Lung microvascular endothelial cell (primary cell): ENCODE data around the gene JAKMIP3. TPM values are rescaled to one million over a fixed set of nuclear protein-coding genes. Genes with fewer than 3 reads are reported as not detected.
"Not testable (repeated sequence)": the region's sequence is repeated elsewhere in the genome, so short reads cannot be mapped to it uniquely, and the experiment has no call there.

Experiments used
- DNase-seq, 2 donors: peaks; one replicate each; pipeline versions ENCODE4 v3.0.0 to v3.0.0-alpha.2; 2010; ENCODE audit warnings: low read depth in 2 of 2
- total RNA-seq: library from RNA; depleted of rRNA; stranded (reverse); fragments of >200 nt; gene quantifications from 2 replicates; pipeline ENCODE4 v1.2.1, GENCODE V29; 2014

Gene JAKMIP3
- total RNA-seq, 1 donor from 2014 or later = 0.20 TPM

DNA sequence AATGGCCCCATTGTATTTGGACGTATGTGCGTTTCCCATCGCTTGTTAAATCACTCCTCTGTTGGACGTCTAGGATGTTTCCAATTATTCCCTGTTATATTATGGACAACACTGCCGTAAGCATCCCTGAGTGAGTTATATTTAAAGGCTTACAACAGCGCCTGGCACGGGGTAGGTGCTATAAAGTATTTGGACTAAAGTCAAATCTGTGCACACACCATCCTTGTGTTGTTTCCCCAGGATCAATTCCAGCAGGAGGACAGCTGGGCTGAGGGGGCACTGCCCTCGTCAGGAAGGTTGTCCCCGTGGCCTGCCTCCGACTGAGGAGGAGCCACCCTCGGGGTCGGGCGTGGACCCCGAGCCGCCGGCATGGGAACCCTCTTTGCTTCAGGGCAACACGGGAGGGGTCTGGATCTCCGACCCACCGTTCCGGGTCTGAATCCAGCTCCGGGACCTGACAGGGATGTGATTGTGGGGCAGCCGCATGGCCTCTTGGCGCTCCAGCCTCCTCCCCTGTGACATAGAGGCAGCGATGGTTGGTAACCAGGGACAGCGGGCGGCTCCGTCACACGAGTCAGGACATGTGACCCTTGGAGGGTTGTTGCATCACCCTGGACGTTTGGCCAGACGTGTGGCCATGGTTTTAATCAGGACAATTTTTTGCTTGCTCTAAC is 1.5 kb upstream of the JAKMIP3 start:
- no peak for DNase-seq

DNA sequence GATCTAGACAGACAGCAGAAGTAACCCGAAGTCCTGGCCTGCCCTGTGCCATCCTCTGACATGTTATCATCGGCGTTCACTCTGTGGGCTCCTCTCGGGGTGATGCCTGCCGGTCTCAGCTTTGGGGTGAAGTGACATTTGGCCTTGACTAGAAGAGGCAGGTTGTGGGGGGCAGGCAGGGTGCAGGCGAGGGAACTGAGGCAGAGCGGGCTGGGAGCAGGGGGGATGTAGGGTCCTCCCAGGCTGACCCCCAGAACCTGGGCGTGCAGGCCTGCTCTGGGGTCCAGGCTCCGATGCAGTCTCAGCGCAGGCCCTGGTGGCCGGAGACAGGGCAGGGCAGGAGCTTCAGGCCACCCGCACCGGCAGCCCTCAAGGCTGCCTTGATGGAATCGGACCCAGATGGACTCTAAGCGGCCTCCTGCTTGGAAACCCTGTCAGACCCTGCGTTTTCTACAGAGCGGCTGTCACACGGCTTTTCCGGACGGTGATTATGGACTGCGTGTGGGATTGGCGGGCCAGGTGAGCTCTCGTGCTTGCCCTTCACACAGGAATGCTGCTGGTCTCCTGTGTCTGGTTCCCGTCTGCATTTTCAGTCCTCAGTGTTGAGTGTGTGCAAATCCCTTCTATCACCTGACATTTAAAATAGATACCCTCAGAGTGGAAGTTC is 842 bp upstream of the JAKMIP3 start:
- no peak for DNase-seq

DNA sequence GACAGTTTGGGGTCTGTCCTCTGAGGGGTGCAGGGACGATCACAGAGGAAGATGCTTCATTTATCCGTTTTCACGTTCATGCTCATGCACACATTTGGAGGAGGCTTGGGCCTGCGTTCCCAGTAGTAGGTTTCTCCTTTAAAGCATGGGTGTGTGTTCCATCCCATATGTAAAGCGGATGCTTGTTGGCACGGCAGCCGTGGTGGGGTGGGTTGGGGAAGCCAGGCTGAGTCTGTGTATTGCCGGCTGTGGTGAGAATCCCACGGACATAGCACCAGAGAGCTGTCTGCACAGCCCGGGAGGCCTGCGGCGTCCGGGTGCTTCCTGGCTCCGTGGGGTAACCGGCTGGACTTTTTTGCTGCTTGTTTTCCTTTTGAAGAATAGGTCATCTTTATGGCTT is 440 bp downstream of the JAKMIP3 start:
- DNase-seq = peak in 1 of 2 donors; percentile 32

DNA sequence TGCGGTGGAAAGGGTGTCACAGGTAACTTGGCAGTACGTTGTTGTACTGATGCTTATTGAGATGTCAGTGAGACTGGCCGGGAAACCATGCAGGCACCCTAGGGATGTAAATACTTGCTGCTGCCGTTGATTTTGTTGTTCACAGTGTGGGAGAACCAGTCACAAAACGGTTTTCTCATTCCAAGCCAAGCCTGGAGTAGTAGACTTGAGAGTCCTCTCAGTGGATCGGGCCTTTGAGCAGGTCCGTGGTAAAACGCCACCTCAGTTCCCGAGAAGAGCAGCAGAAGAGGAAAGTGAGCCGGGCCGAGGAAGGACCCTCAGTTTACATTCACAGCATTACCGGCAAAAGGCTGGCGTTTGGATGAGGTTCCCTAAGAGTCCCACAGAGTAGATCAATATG is 1.1 kb downstream of the JAKMIP3 start:
- DNase-seq = no peak

DNA sequence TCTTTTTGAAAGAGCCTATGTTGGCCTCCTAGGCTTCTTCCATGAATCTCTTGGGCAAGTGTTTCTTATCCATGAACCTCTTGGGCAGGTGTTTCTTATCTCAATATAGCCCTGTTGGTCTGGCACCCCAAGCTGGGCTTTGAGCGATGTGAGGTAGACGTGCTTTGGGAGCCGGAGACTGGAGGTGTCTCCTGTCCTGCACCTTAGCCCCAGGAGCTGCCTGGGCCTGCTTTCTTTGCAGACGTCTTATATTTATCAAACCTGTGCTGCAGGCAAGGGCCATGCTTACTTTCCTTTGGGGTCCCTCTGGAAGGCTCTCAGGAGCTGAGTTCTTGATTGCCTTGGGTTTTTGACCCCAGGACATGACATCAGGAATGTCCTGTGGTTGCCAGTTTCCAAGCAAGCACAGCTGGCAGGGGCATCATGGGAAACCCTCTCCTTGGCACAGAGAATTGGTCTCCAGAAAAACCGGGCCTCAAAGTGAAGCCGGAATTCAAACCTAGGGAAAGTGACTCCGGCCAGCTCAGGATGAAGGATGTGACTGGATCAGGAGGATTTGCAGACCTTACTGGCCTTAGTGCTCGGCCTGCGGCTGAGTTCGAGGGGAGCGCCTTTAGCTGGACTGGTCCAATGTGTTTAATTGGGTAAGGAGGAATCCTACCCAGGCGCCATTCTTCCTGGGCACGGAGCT is 2.8 kb downstream of the JAKMIP3 start:
- no peak for DNase-seq

DNA sequence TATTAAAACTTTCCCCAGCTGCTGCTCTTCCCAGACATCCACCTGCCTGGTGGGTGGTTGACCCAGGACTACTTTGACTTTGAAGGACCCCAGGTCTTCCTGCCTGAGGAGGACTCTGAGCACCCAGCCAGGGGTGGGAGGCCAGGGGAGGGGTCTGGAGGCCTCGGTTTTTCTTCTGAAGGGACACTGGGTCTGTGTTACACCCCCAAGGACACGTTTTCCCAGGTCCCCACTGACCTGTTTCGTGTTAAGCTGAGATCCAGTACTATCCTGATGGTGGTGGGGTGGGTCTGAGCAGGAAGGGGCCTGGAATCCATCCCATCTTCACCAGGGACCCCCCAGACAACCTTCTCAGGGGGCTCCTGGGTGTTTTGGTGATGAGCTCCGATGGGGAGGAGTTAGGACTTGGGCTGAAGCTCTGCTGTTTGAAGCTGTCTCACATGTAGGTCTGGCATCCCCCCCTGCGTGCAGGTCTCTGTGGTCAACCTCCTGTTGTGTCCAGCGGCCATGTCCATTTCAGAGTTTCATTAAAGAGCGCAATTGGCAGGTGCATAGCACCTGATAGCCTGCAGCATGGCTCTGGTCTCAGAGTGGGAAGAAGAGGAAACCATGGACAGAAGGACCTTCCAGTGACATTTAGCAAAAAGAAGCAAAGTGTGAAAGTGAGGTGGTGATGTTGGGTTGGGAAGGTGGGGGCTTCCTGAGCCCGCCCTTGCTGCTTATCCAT is 3.5 kb downstream of the JAKMIP3 start:
- no peak for DNase-seq

DNA sequence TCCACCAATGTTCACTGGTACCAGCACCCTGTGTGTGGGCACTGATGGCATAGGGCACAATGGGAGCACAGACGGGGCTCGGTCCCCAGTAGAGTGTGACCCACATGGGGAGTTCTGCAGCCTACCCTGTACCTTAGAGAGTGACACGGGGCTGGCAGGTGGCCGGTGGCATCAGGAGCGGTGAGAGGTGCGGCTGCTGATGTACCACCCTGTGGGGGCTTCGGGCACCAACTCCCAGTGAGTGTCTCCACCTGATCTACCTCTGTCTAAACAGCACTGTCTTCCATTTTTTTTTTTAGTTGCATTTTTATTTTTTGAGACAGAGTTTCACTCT is 4.1 kb downstream of the JAKMIP3 start:
- no peak for DNase-seq

DNA sequence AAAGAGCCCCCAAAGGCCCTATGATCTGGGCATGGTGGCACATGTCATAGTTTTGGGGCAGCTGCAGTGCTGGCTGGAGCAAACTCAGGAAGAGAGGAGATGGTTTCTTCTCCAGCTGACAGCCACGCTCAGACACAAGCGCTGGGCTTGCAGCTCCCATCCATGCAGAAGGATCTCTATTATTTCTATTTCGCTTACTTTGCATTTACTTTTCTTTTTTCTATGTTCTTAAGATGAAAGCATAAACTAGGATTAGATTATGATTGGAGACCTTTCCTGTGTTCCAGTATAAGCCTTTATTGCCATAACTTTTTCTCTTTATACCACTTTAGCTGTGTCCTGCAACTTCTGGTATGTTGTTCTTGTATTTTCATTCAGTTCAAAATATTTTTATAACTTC is 5.0 kb downstream of the JAKMIP3 start:
- DNase-seq = no peak

DNA sequence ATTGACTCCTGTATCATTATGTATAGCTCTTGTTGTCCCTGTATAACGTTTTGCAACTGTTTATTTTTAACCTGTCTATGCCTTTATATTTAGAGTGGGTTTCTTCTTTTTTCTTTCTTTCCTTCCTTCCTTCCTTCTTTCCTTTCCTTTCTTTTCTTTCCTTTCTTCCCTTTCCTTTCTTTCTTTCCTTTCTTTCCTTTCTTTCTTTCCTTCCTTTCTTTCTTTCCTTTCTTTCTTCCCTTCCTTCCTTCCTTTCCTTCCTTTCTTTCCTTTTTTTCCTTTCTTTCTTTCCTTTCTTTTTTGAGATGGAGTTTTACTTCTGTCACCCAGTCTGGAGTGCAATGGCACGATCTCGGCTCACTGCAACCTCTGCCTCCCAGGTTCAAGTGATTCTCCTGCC is 5.9 kb downstream of the JAKMIP3 start:
- no peak for DNase-seq

DNA sequence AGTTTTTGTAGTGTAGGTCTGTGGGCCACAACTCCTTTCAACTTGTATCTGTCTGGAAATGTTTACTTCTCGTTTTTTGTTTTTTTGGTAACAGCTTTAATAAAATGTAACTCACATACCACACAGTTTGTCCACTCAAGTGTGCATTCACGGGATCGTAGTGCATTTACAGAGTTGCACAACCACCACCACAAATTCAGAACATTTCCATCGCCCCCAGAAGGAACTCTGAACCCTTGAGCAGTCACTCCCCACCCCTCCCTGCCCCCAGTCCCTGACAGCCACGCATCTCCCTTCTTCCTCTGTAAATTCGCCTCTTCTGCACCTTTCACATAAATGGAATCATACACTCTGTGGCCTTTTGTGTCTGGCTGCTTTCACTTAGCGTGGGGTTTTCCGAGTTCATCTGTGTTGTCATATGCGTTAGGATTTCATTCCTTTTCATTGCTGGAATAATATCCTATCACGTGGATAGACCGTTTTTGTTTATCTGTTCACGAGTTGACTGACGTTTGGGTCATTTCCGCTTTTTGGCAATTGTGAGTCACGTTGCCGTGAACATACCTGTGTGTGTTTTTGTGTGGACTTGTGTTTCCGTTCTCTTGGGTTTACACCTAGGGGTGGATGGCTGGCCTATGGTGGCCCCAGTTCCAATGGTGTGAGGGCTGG is 10.3 kb downstream of the JAKMIP3 start:
- no peak for DNase-seq

DNA sequence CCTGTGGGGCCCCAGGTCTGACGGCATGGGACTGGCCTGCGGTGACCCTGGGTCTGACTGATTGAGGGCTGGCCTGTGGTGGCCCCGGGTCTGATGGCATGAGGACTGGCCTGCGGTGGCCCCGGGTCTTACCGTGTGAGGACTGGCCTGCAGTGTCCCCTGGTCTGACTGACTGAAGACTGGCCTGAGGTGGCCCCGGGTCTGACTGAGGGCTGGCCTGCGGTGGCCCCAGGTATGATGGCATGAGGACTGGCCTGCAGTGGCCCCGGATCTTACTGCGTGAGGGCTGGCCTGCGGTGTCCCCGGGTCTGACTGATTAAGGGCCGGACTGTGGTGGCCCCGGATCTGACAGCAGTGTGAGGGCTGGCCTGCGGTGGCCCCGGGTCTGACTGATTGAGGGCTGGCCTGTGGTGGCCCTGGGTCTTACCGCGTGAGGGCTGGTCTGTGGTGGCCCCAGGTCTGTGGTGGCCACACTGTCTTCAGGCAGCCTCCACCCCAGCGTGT is 10.9 kb downstream of the JAKMIP3 start:
- DNase-seq = no peak

DNA sequence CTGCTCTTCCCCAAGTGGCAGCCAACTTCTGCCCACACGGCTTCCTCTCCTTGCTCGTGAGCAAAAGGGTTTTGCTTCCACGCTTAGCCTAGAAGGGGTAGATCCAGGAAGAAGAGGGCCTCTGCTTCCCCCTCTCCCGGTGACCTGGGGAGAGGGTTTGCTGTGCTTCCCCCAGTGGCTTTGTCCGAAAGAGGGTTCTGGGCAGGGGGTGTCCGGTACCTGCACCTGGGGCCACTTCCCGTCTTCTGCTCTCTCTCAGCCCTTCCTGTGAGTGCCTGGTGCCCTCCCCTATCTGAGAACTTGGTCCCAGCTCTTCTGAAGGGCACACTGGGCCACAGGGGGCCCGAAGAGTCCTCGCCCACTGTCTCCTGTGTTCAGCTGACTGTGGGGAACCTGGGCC is 11.3 kb downstream of the JAKMIP3 start:
- DNase-seq = no peak

DNA sequence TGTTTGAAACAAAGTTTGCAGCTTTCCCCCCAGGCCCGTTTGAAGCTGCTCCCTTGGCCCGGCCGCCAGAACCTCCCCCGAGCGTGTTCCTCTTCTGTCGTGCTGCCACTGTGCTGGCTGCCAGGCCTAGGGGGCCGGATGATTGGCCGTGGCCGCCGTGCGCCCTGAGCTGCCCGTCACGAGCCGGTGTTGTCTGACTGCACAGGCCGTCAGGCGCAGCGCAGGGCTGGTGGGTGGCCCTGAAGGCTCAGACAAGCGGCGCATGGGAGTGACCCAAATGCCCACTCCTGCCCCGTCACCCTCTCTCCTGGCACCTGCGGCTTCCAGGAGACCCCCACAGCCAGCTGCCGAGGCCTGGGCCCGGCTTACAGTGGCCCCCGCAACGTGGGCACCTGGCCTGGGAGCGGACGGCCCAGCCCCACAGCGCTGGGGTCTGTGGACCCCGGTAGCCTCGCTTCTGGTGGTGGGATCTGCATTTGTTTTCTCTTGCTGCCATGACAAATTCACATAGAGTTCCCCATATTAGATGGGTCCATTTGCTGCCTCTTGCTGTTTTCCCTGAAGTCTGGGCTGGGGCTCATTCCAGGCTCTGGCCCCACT is 13.1 kb downstream of the JAKMIP3 start:
- no peak for DNase-seq

DNA sequence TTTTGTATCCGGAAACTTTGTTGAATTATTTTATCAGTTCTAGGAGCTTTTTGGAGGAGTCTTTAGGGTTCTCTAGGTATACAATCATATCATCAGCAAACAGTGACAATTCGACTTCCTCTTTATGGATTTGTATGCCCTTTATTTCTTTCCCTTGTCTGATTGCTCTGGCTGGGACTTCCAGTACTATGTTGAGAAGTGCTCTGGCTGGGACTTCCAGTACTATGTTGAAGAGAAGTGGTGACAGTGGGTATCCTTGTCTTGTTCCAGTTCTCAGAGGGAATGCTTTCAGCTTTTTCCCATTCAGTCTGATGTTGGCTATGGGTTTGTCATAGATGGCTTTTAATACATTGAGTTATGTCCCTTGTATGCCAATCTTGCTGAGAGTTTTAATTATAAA is 18.6 kb downstream of the JAKMIP3 start:
- not testable (repeated sequence) for DNase-seq

DNA sequence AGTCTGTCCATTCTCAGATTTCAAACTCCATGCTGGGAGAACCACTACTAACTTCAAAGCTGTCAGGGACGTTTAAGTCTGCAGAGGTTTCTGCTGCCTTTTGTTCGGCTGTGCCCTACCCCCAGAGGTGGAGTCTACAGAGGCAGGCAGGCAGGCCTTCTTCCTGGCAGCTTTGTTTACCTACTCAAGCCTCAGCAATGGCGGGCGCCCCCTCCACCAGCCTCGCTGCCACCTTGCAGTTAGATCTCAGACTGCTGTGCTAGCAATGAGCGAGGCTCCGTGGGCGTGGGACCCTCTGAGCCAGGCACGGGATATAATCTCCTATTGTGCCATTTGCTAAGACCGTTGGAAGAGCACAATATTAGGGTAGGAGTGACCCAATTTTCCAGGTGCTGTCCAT is 27.5 kb downstream of the JAKMIP3 start:
- not testable (repeated sequence) for DNase-seq

DNA sequence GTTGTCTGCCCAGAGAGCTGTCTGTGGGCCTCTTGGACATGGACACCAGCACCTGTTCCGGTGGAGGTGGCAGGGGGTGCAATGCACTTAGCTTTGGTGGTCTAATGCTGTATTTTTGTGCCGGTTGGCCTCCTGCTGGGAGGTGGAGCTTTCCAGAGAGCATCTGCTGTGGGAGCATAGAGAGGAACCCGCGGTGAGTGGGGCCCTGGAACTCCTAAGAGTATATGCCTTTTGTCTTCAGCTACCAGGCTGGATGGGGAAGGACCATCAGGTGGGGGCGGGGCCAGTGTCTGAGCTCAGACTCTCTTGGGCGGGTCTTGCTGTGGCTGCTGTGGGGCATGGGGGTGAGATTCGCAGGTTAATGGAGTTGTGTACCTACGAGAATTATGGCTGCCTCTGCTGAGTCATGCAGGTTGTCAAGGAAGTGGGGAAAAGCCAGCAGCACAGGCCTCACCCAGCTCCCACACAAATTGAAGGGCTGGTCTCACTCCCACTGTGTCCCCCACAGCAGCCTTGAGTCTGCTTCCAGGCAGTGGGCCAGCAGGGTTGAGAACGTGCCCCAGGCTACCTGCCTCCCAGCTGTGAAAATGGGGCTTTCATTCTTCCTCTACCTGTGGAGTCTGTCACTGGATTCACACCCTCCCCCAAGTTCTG is 29.0 kb downstream of the JAKMIP3 start:
- DNase-seq = no peak

DNA sequence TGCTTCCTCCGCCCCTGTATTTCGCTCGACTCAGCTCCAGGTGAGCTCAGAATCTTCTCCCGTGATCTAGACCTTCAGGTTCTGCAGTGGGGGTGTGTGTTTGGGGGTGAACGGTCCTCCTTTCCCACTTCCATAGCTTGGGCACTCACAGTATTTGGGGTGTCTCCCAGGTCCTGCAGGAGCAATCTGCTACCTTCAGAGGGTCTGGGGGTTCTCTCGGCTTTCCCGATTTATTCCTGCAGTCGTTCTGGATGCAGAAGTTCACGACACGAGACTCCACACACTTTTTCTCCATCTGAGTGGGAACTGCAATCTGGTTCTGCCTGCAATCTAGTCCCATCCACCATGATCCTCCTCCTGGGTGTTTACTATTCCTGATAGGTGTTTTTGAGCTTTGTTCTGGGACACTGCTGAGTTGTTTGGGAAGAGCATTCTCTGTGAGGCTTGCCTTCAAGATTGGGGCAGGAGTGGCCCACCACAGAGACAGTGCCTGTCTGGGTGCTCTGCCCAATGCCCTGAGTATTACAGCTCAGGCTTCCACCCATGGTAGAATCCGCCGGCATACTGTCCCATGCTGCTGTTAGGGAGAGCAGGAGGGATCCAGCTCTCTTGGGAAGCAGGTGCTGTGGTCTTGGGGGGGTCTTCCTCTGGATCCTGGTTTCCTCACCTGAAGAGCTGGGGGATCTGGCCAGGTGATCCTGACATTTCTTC is 29.8 kb downstream of the JAKMIP3 start:
- DNase-seq = no peak

DNA sequence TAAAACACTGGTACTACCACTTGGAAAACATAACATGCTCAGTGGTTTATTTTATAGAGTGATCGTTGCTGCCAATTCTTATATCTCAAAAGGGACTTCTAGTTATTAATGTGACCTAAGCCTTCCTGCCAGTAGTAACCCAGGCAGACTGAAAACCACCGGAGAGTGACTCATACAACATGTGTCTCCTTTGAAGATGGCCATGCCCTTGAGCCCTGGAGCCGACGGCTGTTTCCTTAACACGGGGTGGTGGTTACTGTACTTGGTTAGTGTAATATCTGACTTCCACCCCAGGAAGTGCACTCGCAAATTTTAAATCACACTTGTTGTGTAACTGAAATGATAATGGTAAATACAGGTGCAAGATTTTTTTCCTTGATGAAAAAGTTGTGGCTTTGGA is 30.5 kb downstream of the JAKMIP3 start:
- peak in 1 of 2 donors; percentile 53 for DNase-seq

DNA sequence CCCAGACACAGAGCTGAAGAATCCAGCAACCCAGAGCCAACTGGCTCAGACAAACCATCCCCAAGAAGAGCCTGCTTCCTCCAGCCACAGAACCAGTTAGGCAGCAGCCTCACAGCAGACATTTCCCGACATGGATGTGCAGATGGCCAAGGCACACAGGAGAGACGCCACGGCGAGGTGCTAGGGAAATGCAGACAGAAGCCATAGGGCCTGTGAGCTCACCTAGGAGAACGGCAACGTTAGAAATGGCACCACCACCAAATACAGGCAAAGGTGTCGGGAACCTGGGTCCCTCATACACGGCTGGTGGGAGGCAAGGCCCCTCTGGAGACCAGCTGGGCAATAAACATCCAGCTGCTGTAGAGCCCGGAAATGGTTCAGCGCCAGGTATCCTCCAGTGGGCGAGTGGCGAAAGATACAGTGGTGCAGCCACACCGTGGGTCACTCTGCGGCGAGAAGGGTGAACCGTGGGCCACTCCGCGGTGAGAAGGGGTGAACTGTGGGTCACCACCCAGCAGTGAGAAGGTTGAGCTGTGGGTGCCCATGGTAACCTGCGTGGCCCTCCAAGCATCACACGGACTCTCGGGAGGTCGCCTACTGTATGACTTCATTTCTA is 31.2 kb downstream of the JAKMIP3 start:
- DNase-seq = no peak
